IMR-90 (cell line): Measurements from ENCODE around the gene ZNF714. TPM values are rescaled to one million over a fixed set of nuclear protein-coding genes. Genes with fewer than 3 reads are reported as not detected.

Experiments used
- ATAC-seq: fragments of 200-7000 bp; cut with Tn5 transposase; 2 replicates; pipeline ENCODE4 v1.9.1; 2020; ENCODE audit warnings: low read depth, mild to moderate bottlenecking, moderate library complexity
- BruUV-seq: library from RNA; stranded (reverse); fragments of 400-500 nt; replicated peaks from 2 replicates; lab custom pipeline; 2021; lab: Mats Ljungman, UMichigan
- CTCF ChIA-PET: fragments of 300-600 bp; formaldehyde crosslinking; extraction: SDS; loops from one replicate; lab custom pipeline; 2021; ENCODE audit warnings: antibody characterized with exemption; lab: Yijun Ruan, JAX
- POLR2A ChIA-PET: fragments of 300-600 bp; sonication (Branson Sonifier 250); formaldehyde crosslinking; loops from one replicate; lab custom pipeline; 2022; ENCODE audit warnings: antibody characterized with exemption; ENCODE audit not compliant: unreplicated experiment; lab: Charles Lee
- DNase-seq: peaks from one replicate; pipeline ENCODE4 v3.0.0; 2013
- H2AFZ ChIP-seq: replicated peaks from 2 replicates; pipeline ENCODE3; 2013; ENCODE audit warnings: low read length, mild to moderate bottlenecking; ENCODE audit not compliant: poor library complexity
- H2AK5ac ChIP-seq: 2 replicates; pipeline ENCODE4 v1.6.1; 2013; ENCODE audit warnings: low read depth, low read length, inconsistent platforms
- H2AK9ac ChIP-seq: replicated peaks from 2 replicates; pipeline ENCODE3; 2013; ENCODE audit warnings: mild to moderate bottlenecking, low read depth, low read length, moderate library complexity; ENCODE audit not compliant: poor library complexity
- H2BK120ac ChIP-seq: 2 replicates; pipeline ENCODE4 v1.6.1; 2013; ENCODE audit warnings: low read depth, low read length, inconsistent platforms
- H2BK15ac ChIP-seq: 3 replicates; pipeline ENCODE4 v1.6.1; 2013; ENCODE audit warnings: low read depth, low read length, inconsistent platforms
- H2BK20ac ChIP-seq: 2 replicates; pipeline ENCODE4 v1.6.1; 2013; ENCODE audit warnings: low read depth, mild to moderate bottlenecking, inconsistent platforms, low read length, moderate library complexity
- H2BK5ac ChIP-seq: 2 replicates; pipeline ENCODE4 v1.6.1; 2013; ENCODE audit warnings: mild to moderate bottlenecking, low read depth, low read length, inconsistent platforms; ENCODE audit not compliant: poor library complexity, severe bottlenecking
- H3K14ac ChIP-seq: replicated peaks from 2 replicates; pipeline ENCODE4 v1.6.1; 2013; ENCODE audit warnings: low read depth, low read length, inconsistent platforms
- H3K18ac ChIP-seq: 2 replicates; pipeline ENCODE4 v1.6.1; 2013; ENCODE audit warnings: low read depth, low read length, control low read depth
- H3K23ac ChIP-seq: 2 replicates; pipeline ENCODE4 v1.6.1; 2013; ENCODE audit warnings: low read depth, low read length, inconsistent platforms
- H3K27ac ChIP-seq: 2 replicates; pipeline ENCODE4 v1.5.1; 2013; ENCODE audit warnings: mild to moderate bottlenecking, control low read depth, low read length; ENCODE audit not compliant: insufficient read depth
- H3K27me3 ChIP-seq: 2 replicates; pipeline ENCODE4 v1.6.1; 2013; ENCODE audit warnings: low read length; ENCODE audit not compliant: control insufficient read depth, insufficient read depth
- H3K36me3 ChIP-seq: 2 replicates; pipeline ENCODE4 v1.6.1; 2013; ENCODE audit warnings: low read length, mixed read lengths; ENCODE audit not compliant: control insufficient read depth, insufficient read depth
- H3K4ac ChIP-seq: 2 replicates; pipeline ENCODE4 v1.6.1; 2013; ENCODE audit warnings: low read depth, low read length, inconsistent platforms
- H3K4me1 ChIP-seq: 2 replicates; pipeline ENCODE4 v1.6.1; 2013; ENCODE audit warnings: low read length, mixed read lengths; ENCODE audit not compliant: control insufficient read depth, insufficient read depth
- H3K4me2 ChIP-seq: 2 replicates; pipeline ENCODE4 v1.6.1; 2013; ENCODE audit warnings: low read depth, mild to moderate bottlenecking, control low read depth, low read length, moderate library complexity
- H3K4me3 ChIP-seq: 2 replicates; pipeline ENCODE4 v1.5.1; 2013; ENCODE audit warnings: low read depth, mild to moderate bottlenecking, control low read depth, low read length, moderate library complexity; ENCODE audit not compliant: insufficient read depth
- H3K56ac ChIP-seq: 2 replicates; pipeline ENCODE4 v1.6.1; 2013; ENCODE audit warnings: low read length, inconsistent platforms; ENCODE audit not compliant: insufficient read depth; ENCODE audit errors: extremely low read depth
- H3K79me1 ChIP-seq, 2 experiments: 2 replicates each; pipeline ENCODE4 v1.6.1; 2013; ENCODE audit warnings: low read length in 2 of 2, inconsistent platforms in 1 of 2, low read depth in 1 of 2
- H3K9ac ChIP-seq: 2 replicates; pipeline ENCODE4 v1.6.1; 2013; ENCODE audit warnings: low read depth, low read length, control low read depth
- H3K9me1 ChIP-seq: 2 replicates; pipeline ENCODE4 v1.6.1; 2013; ENCODE audit warnings: low read length, inconsistent platforms; ENCODE audit not compliant: insufficient read depth
- H3K9me3 ChIP-seq: 2 replicates; pipeline ENCODE4 v1.6.1; 2013; ENCODE audit warnings: low read length; ENCODE audit not compliant: control insufficient read depth, insufficient read depth
- H4K20me1 ChIP-seq: 2 replicates; pipeline ENCODE4 v1.6.1; 2013; ENCODE audit warnings: low read length, inconsistent platforms; ENCODE audit not compliant: insufficient read depth
- H4K5ac ChIP-seq: 2 replicates; pipeline ENCODE4 v1.6.1; 2013; ENCODE audit warnings: mild to moderate bottlenecking, low read depth, low read length, control low read depth
- H4K8ac ChIP-seq, 2 experiments: 2 replicates each; pipeline ENCODE4 v1.6.1; 2013; ENCODE audit warnings: low read depth in 2 of 2, low read length in 2 of 2, control low read depth in 1 of 2, inconsistent platforms in 1 of 2
- H4K91ac ChIP-seq: 2 replicates; pipeline ENCODE4 v1.6.1; 2013; ENCODE audit warnings: low read depth, low read length, inconsistent platforms; ENCODE audit not compliant: insufficient read depth
- BHLHE40 ChIP-seq: fragments of 150-350 bp; IDR thresholded peaks from 2 replicates; pipeline ENCODE4 v1.6.1; 2016; ENCODE audit warnings: mild to moderate bottlenecking, low read depth, low read length
- FOS ChIP-seq: fragments of 150-350 bp; IDR thresholded peaks from 2 replicates; pipeline ENCODE4 v1.6.1; 2016; ENCODE audit warnings: low read depth, low read length
- MAFK ChIP-seq: IDR thresholded peaks from 2 replicates; pipeline ENCODE4 v1.6.1; 2012; ENCODE audit warnings: low read depth, low read length, improper control_type of control experiment
- MAZ ChIP-seq: IDR thresholded peaks from 2 replicates; pipeline ENCODE4 v1.6.1; 2012; ENCODE audit warnings: low read depth, mild to moderate bottlenecking, low read length, improper control_type of control experiment, moderate library complexity, borderline replicate concordance
- POLR2A ChIP-seq: IDR thresholded peaks from 2 replicates; pipeline ENCODE4 v1.6.1; 2012; ENCODE audit warnings: mild to moderate bottlenecking, low read depth, low read length
- SMC3 ChIP-seq: fragments of 150-350 bp; IDR thresholded peaks from 2 replicates; pipeline ENCODE4 v1.6.1; 2016; ENCODE audit warnings: low read depth, mild to moderate bottlenecking, antibody characterized with exemption, low read length, moderate library complexity
- dilution Hi-C: fragments of 300-500 bp; cut with HindIII; formaldehyde crosslinking; loops from one replicate; pipeline ENCODE4 v1.14.3; 2018; ENCODE audit warnings: low sequenced_read_pairs; ENCODE audit not compliant: unreplicated experiment
- in situ Hi-C: fragments of 300-500 bp; cut with MboI; formaldehyde crosslinking; loops from 3 replicates; pipeline ENCODE4 v1.14.3; 2019; ENCODE audit warnings: low sequenced_read_pairs, inconsistent platforms, mixed read lengths
- intact Hi-C: fragments of 100-400 bp; cut with micrococcal nuclease; formaldehyde crosslinking; loops from 2 replicates; pipeline ENCODE4 v1.10.0; 2022
- polyA plus RNA-seq, 3 experiments: library from polyadenylated mRNA; depleted of rRNA; stranded (reverse); fragments of >200 nt; gene quantifications; 2 replicates each; pipeline ENCODE4 v1.2.3, GENCODE V29; 2012; ENCODE audit warnings: low replicate concordance in 1 of 3
- total RNA-seq: library from RNA; depleted of rRNA; stranded (reverse); fragments of >200 nt; gene quantifications from 2 replicates; pipeline ENCODE4 v1.2.3, GENCODE V29; 2012
- TF ChIP-seq, protein P1 (sequence below): fragments of 150-350 bp; IDR thresholded peaks from 2 replicates; pipeline ENCODE4 v1.6.1; 2017; ENCODE audit warnings: mild to moderate bottlenecking, antibody characterized with exemption, low read length, low read depth

The ZNF714 gene
- total and polyA plus RNA-seq, 2 of the 4 experiments (the other 2 are of a cell fraction) = 7.2 to 14.3 TPM

DNA sequence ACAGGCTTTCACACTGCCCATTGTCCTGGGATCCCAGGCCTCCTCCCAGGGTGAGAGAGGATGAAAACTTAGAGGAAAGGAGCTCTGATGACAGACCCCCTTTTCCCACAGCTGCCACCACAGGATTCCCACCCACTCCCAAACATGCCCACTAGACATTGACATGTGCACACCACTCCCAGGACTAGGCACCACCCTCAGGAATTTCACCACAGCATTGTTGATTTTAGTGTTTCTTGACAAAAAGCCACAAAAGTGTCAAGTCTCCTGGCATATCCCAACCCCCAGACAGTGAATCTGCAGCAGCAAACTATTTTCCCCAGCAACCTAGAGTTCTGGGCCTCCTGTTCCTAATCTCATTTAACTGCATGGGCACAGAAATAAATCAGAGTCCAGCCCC lies 10.1 kb downstream of the ZNF714 start:
- H2BK5ac ChIP-seq = no peak overlapping the region
- no peaks in the 10 kb centered on the region for H4K20me1 ChIP-seq
- H3K9me3 ChIP-seq = no peaks in the 10 kb centered on the region
- H4K5ac ChIP-seq = no peak overlapping the region
- no TSS peak for BruUV-seq
- ChIA-PET POLR2A (no interaction called here), CTCF (no interaction called here)
- no peak overlapping the region for H3K4me2 ChIP-seq
- ATAC-seq (peak; percentile 63), DNase-seq (peak; percentile 14)
- no peaks in the 10 kb centered on the region for H3K27me3 ChIP-seq
- H3K18ac ChIP-seq = no peak overlapping the region
- 0 out of 2 replicates have a peak, but pooled peaks cover 3% of the 10 kb centered on the region for H3K36me3 ChIP-seq
- no peak overlapping the region for H3K14ac ChIP-seq
- no peak overlapping the region for H2BK15ac ChIP-seq
- no peak overlapping the region for H3K9ac ChIP-seq
- peaks cover 2% of the 10 kb centered on the region; the same call in 1 of the 2 replicates for H3K4me1 ChIP-seq
- H3K79me1 ChIP-seq = peaks cover 26 to 27% of the 10 kb centered on the region in 2 experiments
- no peak overlapping the region for H4K91ac ChIP-seq
- dilution Hi-C loops = no loop called here
- in situ Hi-C loops = no loop called here
- TF ChIP-seq, protein P1, sequence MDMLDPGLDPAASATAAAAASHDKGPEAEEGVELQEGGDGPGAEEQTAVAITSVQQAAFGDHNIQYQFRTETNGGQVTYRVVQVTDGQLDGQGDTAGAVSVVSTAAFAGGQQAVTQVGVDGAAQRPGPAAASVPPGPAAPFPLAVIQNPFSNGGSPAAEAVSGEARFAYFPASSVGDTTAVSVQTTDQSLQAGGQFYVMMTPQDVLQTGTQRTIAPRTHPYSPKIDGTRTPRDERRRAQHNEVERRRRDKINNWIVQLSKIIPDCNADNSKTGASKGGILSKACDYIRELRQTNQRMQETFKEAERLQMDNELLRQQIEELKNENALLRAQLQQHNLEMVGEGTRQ = no peak
- TF ChIP-seq SMC3 (no peak), MAFK (no peak), BHLHE40 (no peak), POLR2A (no peak), FOS (no peak), MAZ (peak; percentile 90)
- no peak overlapping the region for H4K8ac ChIP-seq
- H2AK9ac ChIP-seq = no peak overlapping the region
- no peak overlapping the region for H3K56ac ChIP-seq
- no peaks in the 10 kb centered on the region for H3K9me1 ChIP-seq
- no peak overlapping the region for H2BK20ac ChIP-seq
- no peak overlapping the region for H2AK5ac ChIP-seq
- H2AFZ ChIP-seq = no peak overlapping the region
- H3K4ac ChIP-seq = no peak overlapping the region
- intact Hi-C loops = no loop called here
- no peak overlapping the region for H2BK120ac ChIP-seq
- H3K27ac ChIP-seq = peak overlapping the region; percentile 16; the same call in 1 of the 2 replicates
- no peak overlapping the region for H3K4me3 ChIP-seq
- H3K23ac ChIP-seq = no peak overlapping the region
